GM19351 (cell line): ENCODE measurements around the gene KSR2.

Source experiments
- ATAC-seq: cut with Tn5 transposase; IDR thresholded peaks from one replicate; pipeline ENCODE4 v1.9.1; 2021; ENCODE audit warnings: mild to moderate bottlenecking, moderate library complexity; ENCODE audit not compliant: unreplicated experiment

The KSR2 gene

DNA sequence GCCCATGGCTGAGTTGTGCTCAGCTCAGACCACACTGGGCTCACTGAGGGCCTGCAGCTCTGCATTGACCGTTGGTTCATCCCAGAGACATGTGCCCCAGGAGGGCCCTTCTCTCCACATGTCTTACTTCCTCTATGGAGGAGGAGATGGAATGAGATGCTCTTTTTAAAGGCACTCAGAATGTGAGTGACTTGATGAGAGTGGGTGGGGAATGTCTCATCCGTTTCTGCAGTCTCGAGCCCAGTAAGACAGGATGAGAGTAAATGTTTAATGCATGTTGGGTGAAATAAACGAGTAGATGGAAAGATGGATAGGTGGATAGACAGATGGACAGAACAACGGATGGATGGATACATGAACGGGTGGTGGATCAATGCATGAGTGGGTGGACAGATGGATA is 538.5 kb downstream of the KSR2 start:
- ATAC-seq = no peak

DNA sequence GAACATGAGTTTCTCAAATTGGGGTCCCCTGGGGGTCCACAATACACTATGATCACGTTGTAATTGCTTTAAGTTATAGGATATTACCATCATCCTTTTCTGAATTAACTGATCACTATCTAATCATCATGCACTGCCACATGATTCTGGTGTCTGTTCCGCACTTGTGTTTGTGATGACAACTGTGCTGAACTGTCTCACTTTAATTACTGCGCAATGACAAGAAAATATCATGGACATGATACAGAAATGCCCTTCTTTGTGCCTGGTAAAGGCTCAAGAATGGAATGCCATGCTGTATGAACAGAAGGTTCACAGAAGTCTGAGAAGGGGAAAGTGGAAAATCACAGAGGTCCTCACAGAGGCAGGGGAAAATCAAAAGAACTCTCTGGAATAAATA is 541.6 kb downstream of the KSR2 start:
- ATAC-seq = no peak

DNA sequence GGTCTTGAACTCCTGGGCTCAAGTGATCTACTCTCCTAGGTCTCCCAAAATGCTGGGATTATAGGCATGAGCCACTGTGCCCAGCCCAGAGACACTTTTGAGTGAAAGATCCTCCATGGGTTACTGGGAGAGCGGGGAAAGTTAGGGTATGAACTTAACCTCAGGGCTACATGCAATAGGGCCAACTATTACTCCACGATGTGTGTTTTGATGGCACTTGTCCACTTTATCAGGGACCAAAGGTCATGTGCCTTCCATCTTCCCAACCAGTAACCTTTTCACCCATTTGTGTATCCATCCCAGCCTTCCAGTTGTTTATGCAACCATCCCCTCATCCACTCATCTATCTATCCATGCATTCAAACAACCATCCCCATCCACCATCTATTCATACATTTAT is 546.8 kb downstream of the KSR2 start:
- no peak for ATAC-seq

DNA sequence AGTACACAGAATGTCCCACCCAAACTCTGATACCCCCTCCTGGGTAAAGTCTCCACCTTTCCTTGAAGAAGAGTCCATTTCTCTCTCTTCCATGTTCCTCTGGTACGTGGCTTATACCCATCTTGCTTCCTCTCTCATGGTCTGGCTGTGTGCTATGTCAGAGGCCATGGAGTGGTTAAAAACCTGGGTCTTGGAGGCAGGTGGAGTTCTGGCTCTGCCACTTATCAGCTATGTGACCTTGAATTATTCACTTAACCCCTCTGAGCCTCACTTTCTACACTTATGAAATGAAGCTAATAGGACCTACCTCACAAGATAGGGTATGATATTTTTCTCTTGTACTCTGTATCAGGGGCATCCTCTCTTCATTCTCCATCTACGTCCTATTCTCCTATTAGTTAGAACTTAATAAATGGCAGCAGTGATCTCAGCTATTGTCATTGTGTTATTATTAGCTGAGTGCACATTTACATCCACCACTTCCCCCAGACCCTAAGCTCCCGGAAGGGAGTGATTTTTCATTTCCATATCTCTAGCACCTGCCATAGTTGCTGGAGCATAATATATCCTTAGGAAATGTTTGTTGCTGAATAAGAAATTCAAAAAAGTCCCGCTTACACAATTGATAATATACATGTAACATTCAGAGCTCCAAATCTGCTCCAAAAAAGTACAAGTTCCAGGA is 547.6 kb downstream of the KSR2 start:
- no peak for ATAC-seq

DNA sequence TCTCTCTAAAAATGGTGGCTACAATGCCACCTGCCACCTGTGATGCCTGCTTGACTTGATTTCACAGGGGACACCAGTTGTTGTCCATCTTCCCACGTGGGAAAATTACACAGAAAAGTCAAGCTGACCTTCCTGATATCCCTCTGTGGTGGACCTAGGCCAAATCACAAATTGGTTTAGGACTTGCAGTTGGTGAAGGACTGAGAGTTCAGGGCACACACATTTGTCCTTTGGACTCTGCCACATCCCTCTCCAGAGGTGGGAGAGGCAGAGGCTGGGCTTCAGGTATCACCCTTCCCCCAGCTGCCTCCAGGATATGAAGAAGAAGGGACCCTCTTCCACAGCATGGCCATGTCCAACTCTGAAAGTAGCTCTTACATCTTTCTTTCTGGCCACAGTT is 551.8 kb downstream of the KSR2 start:
- no peak for ATAC-seq

DNA sequence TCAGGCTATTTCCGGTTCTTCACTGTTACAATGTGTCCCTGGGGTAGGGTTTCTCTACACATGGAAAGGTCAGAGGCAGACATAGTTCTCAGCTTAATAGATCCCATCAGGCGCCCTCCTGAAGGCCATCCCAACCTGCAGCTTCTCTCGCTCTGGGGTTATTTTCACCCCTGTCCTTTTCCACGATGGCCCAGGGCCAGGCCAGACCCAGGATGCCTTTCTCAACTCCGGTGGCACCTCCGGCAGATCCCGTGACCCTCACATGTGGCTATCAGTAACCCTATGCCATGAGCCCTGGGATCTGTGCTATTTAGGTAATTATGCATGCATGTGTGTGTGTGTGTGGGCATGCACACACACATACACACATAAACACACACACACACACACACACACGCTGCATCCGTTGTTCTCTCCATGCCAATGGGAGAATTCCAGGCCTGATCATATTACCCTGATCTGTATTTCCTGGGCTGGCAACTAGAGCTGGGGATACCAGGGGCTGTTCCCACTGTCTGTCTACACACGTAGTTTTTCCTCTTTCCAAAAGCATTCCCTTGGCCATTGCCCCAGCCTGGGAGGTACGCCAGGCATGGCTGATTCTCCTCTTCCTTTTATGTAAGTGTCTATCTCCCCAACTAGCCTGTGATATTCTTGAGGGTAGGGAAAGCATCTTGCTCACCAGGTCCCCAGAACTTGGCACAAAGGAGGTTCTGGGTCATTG is 556.2 kb downstream of the KSR2 start:
- ATAC-seq = no peak

DNA sequence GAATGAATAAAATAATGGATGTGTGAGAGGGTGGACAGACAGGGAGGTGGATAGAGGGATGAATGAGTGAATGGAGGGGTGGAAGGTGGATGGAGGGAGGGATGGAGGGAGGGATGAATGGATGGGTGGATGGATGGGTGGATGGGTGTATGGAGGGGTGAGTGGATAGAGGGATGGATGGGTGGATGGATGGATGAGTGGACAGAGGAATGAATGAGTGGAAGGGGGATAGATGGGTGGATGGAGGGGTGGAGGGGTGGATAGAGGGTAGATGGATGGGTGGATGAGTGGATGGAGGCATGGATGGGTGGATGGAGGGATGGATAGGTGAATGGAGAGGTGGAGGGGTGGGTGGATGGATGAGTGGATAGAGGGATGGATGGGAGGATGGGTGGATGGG is 559.5 kb downstream of the KSR2 start:
- ATAC-seq = no peak

DNA sequence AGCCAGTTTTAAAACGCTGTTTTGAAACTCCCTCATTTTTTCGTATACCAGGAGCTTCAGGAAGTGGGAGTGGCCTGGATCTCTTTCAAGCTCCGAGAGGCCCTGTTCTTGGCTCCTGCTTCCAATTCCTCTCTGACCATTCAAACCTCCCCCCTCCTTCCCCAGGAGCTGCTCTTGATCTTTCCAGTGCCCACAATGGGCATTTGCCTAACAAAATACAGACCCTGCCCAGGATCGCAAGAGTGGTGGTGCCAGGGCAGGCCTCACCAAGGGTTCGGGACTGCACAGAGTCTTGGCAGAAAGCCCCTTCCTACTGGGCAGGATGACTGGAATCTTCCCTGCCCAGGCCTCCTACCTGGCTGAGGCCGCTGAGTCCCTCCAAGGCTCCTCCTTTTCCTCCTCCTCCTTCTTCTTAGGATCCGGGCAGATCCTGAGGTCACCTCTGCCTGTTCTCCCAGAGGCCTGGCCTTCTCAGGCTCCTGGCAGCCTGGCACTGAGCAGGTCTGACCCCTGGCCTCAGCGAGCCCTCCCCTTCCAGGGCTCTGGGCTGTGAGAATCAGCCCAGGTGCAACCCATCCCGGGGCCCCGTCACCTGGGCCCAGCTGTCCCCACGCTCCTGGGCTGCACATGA is 560.5 kb downstream of the KSR2 start:
- ATAC-seq = no peak

DNA sequence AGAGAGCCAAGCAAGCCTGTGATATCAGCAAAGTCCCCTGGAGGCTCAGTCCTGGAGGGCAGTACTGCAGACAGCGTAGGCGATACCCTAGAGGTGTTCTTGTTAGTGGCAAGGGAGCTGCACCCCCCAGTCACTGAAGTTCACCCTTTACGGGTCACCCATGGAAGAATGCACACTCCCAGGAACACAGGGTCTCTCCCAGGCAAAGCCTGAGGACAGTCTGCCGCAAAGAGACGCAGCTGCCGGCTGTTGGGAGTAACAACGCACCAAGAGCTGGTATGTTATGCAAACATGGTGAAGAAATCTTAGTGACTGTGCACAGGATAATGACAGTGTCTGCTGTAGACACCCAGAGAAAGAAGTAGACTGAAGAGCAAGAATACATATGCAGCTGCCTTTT is 563.9 kb downstream of the KSR2 start:
- ATAC-seq = no peak

DNA sequence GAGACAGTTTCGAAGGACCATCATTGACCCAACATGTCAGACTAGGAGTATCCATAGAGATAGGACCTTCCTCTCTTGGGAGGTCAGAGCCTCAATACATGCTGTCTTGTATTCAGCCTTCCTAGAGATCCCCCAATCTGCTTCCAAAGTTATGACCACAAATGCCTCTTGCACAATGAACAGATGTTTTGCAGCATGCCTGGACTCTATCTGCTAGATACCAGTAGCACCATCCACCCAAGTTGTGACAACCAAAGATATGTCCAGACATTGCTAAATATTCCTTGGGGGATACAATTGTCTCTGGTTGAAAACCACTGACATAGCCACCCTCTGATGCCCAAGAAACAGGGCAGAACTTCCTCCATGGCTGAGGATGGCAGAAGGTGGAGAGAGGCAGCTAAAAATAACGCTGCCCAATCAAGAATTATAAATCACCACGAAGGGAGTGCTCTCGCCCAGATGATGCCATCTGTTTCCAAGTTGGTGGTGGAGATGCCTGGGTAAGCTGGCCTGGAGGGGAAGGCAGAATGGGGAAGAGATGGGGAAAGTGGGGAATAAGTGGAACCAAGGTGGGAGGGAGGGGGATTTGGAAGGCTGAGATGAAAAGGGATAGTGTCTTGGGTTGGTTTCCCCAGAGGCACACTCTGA is 564.5 kb downstream of the KSR2 start:
- ATAC-seq = no peak

DNA sequence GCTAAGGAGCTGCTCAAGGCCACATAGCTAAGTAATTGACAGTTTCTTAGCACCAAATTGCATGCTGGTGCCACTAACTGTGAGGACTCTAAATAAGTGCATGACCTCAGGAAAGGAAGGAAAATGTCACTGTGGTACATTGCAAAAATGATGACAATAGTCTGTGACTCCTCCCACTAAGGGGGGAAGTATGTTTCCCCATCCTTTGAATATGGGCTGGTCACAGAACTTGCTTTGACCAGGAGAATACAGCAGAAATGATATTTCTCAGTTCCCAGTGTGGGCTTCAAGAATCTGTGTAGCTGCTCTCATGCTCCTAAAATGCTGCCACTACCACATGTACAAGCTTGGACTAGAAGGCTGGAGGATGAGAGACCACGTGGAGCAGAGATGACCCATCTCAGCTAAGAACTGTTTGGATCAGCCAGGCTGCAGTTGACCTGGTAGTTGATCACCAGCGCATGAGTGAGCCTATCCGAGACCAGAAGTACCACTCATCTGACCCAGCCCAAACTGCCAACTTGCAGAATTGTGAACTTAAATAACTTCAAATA is 565.1 kb downstream of the KSR2 start:
- no peak for ATAC-seq
